Stomach smooth muscle (tissue), 2 donors: ENCODE measurements around the gene NRSN1.

Experiments used
- H3K27ac ChIP-seq: one replicate; pipeline ENCODE4 v1.7.0; 2013; ENCODE audit warnings: mild to moderate bottlenecking, low read length, inconsistent platforms
- H3K27me3 ChIP-seq, 2 donors: one replicate each; pipeline ENCODE4 v1.7.0; 2013; ENCODE audit warnings: low read length in 2 of 2; ENCODE audit not compliant: insufficient read depth in 2 of 2, control insufficient read depth in 1 of 2
- H3K36me3 ChIP-seq, 2 donors: one replicate each; pipeline ENCODE4 v1.7.0; 2013; ENCODE audit warnings: low read length in 2 of 2; ENCODE audit not compliant: control insufficient read depth in 2 of 2, insufficient read depth in 2 of 2
- H3K4me1 ChIP-seq: one replicate; pipeline ENCODE4 v1.7.0; 2013; ENCODE audit warnings: low read length; ENCODE audit not compliant: control insufficient read depth, insufficient read depth
- H3K4me3 ChIP-seq, 2 donors: one replicate each; pipeline ENCODE4 v1.7.0; 2013; ENCODE audit warnings: low read length in 2 of 2
- H3K9ac ChIP-seq, 2 donors: one replicate each; pipeline ENCODE4 v1.7.0; 2013; ENCODE audit warnings: low read length in 2 of 2, mild to moderate bottlenecking in 1 of 2
- H3K9me3 ChIP-seq, 2 donors: one replicate each; pipeline ENCODE4 v1.7.0; 2013; ENCODE audit warnings: low read length in 2 of 2; ENCODE audit not compliant: control insufficient read depth in 2 of 2
- donor health status: healthy.
- donor health status: Pancreatic carcinoma.

Gene NRSN1

GRCh38 chr6:24106291-24106690 lies 19.7 kb upstream of the NRSN1 start:
- H3K9ac ChIP-seq: no peak overlapping the region
- H3K4me3 ChIP-seq: no peak overlapping the region
- no peak overlapping the region for H3K27ac ChIP-seq
- no peaks in the 10 kb centered on the region for H3K36me3 ChIP-seq
- no peaks in the 10 kb centered on the region for H3K9me3 ChIP-seq
- H3K27me3 ChIP-seq: no peaks in the 10 kb centered on the region
- no peaks in the 10 kb centered on the region for H3K4me1 ChIP-seq

GRCh38 chr6:24107294-24107693 lies 18.7 kb upstream of the NRSN1 start:
- Histone ChIP-seq H3K4me3 (no peak overlapping the region), H3K4me1 (no peaks in the 10 kb centered on the region), H3K9me3 (no peaks in the 10 kb centered on the region), H3K27me3 (no peaks in the 10 kb centered on the region), H3K36me3 (no peaks in the 10 kb centered on the region), H3K9ac (no peak overlapping the region), H3K27ac (no peak overlapping the region)

GRCh38 chr6:24108056-24108455 lies 18.0 kb upstream of the NRSN1 start:
- H3K4me3 ChIP-seq: no peak overlapping the region
- H3K9ac ChIP-seq: no peak overlapping the region
- no peaks in the 10 kb centered on the region for H3K4me1 ChIP-seq
- no peaks in the 10 kb centered on the region for H3K36me3 ChIP-seq
- no peaks in the 10 kb centered on the region for H3K9me3 ChIP-seq
- no peak overlapping the region for H3K27ac ChIP-seq
- H3K27me3 ChIP-seq: no peaks in the 10 kb centered on the region

- Histone ChIP-seq H3K4me1 (no peaks in the 10 kb centered on the region), H3K27ac (no peak overlapping the region), H3K9ac (no peak overlapping the region), H3K27me3 (no peaks in the 10 kb centered on the region), H3K4me3 (no peak overlapping the region), H3K9me3 (no peaks in the 10 kb centered on the region), H3K36me3 (no peaks in the 10 kb centered on the region)
These were observed 15.6 kb upstream of the NRSN1 start for GRCh38 chr6:24110417-24110816.

GRCh38 chr6:24113891-24114290 lies 12.1 kb upstream of the NRSN1 start:
- Histone ChIP-seq H3K27ac (no peak overlapping the region), H3K9ac (no peak overlapping the region)

GRCh38 chr6:24117021-24117420 lies 9.0 kb upstream of the NRSN1 start:
- H3K27ac ChIP-seq: no peak overlapping the region
- H3K4me1 ChIP-seq: no peaks in the 10 kb centered on the region
- no peak overlapping the region for H3K4me3 ChIP-seq
- no peaks in the 10 kb centered on the region for H3K27me3 ChIP-seq
- H3K9ac ChIP-seq: no peak overlapping the region
- no peaks in the 10 kb centered on the region for H3K36me3 ChIP-seq
- no peaks in the 10 kb centered on the region for H3K9me3 ChIP-seq

More at GRCh38 chr6:24113891-24114290, 12.1 kb upstream of the NRSN1 start:
- Histone ChIP-seq H3K4me1 (no peaks in the 10 kb centered on the region), H3K9me3 (no peaks in the 10 kb centered on the region), H3K36me3 (no peaks in the 10 kb centered on the region), H3K4me3 (no peak overlapping the region), H3K27me3 (no peaks in the 10 kb centered on the region)

GRCh38 chr6:24122139-24122538 lies 3.9 kb upstream of the NRSN1 start:
- Histone ChIP-seq H3K27ac (no peak overlapping the region), H3K9ac (no peak overlapping the region), H3K27me3 (peaks cover 6% of the 10 kb centered on the region in 2 donors), H3K36me3 (no peaks in the 10 kb centered on the region), H3K4me3 (no peak overlapping the region), H3K4me1 (peaks cover 5% of the 10 kb centered on the region), H3K9me3 (no peaks in the 10 kb centered on the region)

GRCh38 chr6:24126586-24127192 lies 674 bp downstream of the NRSN1 start:
- H3K27me3 ChIP-seq: peaks cover 6% of the 10 kb centered on the region in 2 donors
- no peaks in the 10 kb centered on the region for H3K9me3 ChIP-seq
- H3K4me1 ChIP-seq: peaks cover 5% of the 10 kb centered on the region
- no peaks in the 10 kb centered on the region for H3K36me3 ChIP-seq
- H3K27ac ChIP-seq: no peak overlapping the region
- H3K9ac ChIP-seq: no peak overlapping the region
- H3K4me3 ChIP-seq: no peak overlapping the region

- no peaks in the 10 kb centered on the region for H3K9me3 ChIP-seq
- peaks cover 6% of the 10 kb centered on the region in 2 donors for H3K27me3 ChIP-seq
- no peak overlapping the region for H3K4me3 ChIP-seq
- peaks cover 5% of the 10 kb centered on the region for H3K4me1 ChIP-seq
- H3K27ac ChIP-seq: no peak overlapping the region
- no peak overlapping the region for H3K9ac ChIP-seq
- no peaks in the 10 kb centered on the region for H3K36me3 ChIP-seq
These were observed 1.3 kb downstream of the NRSN1 start for GRCh38 chr6:24127316-24127715.

GRCh38 chr6:24131751-24132150 lies 5.7 kb downstream of the NRSN1 start:
- no peaks in the 10 kb centered on the region for H3K9me3 ChIP-seq
- H3K4me1 ChIP-seq: no peaks in the 10 kb centered on the region
- no peaks in the 10 kb centered on the region for H3K36me3 ChIP-seq
- no peak overlapping the region for H3K27ac ChIP-seq
- H3K27me3 ChIP-seq: no peaks in the 10 kb centered on the region
- no peak overlapping the region for H3K4me3 ChIP-seq
- H3K9ac ChIP-seq: no peak overlapping the region

- H3K4me3 ChIP-seq: no peak overlapping the region
- H3K9me3 ChIP-seq: no peaks in the 10 kb centered on the region
- H3K27ac ChIP-seq: no peak overlapping the region
- no peak overlapping the region for H3K9ac ChIP-seq
- no peaks in the 10 kb centered on the region for H3K36me3 ChIP-seq
- no peaks in the 10 kb centered on the region for H3K27me3 ChIP-seq
- no peaks in the 10 kb centered on the region for H3K4me1 ChIP-seq
These were observed 13.1 kb downstream of the NRSN1 start for GRCh38 chr6:24139080-24139479.
